GM13976 (cell line): Measurements from ENCODE around the gene DRC1.

Experiments used
- DNase-seq: peaks from one replicate; pipeline ENCODE4 v3.0.0; 2012; ENCODE audit warnings: low spot score
- in situ Hi-C: fragments of 300-500 bp; cut with MboI; formaldehyde crosslinking; loops from one replicate; pipeline ENCODE4 v1.12.0; 2022; ENCODE audit warnings: low sequenced_read_pairs, mixed read lengths, inconsistent platforms; ENCODE audit not compliant: unreplicated experiment
- TF ChIP-seq, protein P1 (sequence below): IDR thresholded peaks from 2 replicates; pipeline ENCODE4 v1.5.1; 2012; ENCODE audit warnings: borderline replicate concordance, mild to moderate bottlenecking; ENCODE audit not compliant: insufficient read depth; ENCODE audit errors: extremely low read depth, missing control alignments, control extremely low read depth

Gene DRC1

DNA sequence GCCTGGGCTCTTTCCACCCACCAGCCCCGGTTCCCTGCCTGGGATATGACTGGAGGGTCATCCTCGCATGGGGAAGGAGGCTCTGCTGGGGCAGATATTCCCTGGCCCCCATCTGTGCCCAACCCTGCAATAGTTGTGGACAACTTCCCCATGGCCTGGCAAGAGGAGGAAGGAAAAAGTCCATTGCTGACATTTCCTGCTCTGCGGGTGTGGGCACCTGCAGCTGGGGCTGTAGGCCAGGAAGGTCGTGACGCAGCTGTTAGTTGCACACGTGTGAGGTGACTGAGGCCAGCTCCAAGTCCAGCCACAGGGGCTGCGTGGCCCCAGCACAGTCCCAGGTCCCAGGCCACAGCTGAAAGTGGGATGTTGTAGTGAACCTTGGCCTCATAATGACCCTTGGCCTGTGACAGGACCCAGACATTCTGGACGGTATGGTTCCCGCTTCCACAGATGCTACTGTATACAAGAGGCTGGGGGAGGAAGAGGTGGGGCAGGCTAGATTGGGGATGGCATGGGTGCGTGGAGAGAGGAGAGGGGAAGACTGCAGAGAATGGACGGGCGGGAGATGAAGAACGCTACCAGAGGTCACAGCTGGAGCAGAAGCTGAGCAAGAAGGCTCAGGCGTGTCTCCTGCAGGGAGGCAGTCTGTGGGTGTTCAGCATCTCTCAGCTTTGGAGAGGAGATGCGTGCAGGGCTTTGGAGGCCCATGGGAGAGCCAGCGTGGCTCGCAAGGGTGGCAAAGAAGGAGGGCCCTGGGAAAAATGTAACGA, 54.1 kb downstream of the DRC1 start:
- TF ChIP-seq, protein P1, sequence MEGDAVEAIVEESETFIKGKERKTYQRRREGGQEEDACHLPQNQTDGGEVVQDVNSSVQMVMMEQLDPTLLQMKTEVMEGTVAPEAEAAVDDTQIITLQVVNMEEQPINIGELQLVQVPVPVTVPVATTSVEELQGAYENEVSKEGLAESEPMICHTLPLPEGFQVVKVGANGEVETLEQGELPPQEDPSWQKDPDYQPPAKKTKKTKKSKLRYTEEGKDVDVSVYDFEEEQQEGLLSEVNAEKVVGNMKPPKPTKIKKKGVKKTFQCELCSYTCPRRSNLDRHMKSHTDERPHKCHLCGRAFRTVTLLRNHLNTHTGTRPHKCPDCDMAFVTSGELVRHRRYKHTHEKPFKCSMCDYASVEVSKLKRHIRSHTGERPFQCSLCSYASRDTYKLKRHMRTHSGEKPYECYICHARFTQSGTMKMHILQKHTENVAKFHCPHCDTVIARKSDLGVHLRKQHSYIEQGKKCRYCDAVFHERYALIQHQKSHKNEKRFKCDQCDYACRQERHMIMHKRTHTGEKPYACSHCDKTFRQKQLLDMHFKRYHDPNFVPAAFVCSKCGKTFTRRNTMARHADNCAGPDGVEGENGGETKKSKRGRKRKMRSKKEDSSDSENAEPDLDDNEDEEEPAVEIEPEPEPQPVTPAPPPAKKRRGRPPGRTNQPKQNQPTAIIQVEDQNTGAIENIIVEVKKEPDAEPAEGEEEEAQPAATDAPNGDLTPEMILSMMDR: no peak
- DNase-seq: no peak
- in situ Hi-C loops: no loop called here

DNA sequence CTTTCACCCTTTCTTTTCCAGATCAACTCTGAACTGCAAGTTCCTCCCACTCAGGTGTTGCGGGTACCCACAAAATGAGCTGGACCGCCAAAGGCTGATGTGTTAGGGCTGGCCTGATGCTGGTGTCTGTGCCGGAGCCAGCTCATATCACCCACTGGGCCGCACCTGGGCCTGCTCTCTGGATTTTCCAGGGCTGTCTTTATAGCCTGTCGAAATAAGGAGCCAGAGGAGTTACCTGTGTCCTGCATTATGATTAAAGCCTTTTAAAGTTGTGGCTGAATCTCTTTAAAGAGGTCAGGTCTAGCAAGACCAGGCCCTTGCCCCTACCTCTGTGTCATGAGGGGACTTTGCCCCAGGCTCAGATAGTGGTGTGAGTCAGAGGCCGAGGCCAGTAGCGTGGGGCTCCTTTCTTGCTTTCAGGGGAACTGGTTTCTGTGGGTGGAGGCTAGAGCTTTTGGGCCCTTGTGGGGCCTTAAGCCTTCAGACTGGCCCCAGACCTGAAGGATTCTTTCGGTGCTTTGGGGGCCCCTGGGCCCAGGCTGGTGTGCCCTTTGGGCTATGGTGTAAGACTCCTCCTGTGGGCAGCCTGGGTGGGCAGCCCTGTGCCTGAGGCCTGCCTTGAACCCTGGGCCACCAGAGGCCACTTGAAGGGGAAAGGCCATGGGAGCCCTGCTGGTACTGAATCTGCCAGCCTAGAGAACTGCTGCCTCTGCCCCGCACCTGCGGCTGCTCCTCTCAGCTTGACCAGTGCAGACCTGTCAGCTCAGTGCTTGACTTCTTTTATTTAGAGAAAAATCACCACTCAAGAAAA, 54.9 kb downstream of the DRC1 start:
- in situ Hi-C loops: no loop called here
- no peak for DNase-seq
- TF ChIP-seq, protein P1: no peak

DNA sequence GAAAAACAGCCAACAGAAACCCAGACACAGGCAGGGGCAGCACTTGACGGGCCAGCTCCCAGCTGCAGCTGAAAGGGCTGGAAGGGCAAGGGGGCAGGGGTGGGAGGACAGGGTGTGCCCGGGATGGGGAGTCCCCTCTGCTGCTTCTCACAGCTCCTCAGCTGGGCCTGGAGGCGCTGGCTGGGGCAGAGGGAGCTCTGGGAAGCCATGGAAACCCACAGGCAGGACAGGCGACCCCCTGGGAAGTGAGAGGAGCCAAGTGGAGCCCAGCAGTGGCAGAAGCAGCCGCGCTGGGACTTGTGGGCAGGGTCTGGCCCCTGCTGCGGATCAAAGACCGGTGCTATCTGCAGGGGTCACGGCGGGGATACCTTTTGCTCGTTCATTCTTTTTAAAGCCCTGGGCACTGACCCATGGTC, 55.5 kb downstream of the DRC1 start:
- in situ Hi-C loops: no loop called here
- DNase-seq: no peak

DNA sequence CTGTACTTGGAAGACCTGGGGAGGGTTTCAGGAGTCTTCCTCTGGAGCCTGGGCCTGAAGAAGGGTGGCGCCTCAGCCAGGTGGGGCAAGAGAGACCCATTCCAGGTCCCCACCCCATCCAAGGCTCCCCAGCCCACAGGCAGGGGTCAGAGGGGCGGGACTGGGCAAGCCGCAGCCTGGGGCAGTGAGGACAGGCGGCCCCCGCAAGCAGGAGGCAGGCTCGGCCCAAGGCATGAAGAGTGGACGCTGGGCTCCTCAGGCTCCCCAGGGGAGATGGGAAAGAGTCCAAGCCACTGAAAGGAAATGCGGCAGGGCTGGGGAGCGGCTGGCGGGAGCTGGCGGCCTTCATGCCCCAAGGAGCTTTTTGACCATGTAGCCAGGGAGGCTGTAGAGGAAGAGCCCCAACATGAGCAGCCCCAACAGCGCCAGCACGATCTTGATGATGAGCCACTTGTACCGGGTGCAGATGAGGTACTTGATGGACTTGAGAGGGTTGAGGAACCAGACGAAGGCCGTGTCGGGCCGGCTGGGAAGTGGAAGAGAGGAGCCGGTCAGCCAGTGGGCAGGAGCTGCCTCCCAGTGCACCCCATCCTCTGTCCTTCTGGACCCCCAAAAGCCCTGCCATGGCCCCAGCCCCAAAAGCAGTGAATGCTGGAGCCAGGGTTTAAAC, 56.1 kb downstream of the DRC1 start:
- in situ Hi-C loops: no loop called here
- TF ChIP-seq, protein P1: no peak
- DNase-seq: no peak

More for the DNA sequence above, 55.5 kb downstream of the DRC1 start:
- TF ChIP-seq, protein P1: no peak

DNA sequence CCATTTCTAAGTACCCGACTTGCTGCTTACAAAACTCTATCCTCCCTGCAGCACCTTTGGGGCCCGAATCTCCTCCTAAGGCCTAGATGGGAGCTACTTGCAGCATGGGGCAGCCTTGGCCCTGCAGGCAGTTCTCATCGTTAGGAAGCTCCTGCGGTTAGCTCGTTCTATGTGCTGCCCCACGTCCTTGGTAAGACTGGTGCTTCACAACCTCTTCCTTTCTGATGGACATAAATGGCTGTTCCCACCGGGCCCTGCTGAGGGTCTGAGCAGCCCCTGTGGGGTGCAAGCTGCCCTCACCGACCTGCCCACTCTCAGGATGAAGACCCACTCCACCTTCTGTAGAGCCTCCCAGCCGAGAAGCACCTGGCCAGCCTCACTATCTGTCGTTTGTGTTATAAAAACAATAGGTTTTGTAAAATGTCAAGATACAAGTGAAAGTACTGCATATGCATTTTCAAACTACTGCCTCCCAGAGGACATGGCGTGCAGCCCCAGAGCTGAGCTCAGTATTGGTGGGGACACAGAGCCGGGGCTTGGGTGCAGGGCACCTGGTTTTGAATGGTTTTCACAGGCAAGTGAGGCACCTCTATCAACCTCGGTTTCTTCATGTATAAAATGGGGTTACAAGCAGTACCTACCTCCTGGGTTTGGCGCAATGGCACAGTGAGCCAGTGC, 56.8 kb downstream of the DRC1 start:
- in situ Hi-C loops: no loop called here
- TF ChIP-seq, protein P1: no peak
- no peak for DNase-seq
